Astrocyte of the spinal cord (primary cell): ENCODE data around the gene TXLNA.
A peak's percentile ranks its signal among the peaks of the same experiment; 100 is the strongest.

Experiments
- DNase-seq: peaks from one replicate; pipeline ENCODE4 v3.0.0; 2011; ENCODE audit warnings: low read depth, low spot score
- H3K4me3 ChIP-seq: 2 replicates; pipeline ENCODE4 v1.5.1; 2011; ENCODE audit warnings: low read depth, mild to moderate bottlenecking, low read length, moderate library complexity
- in situ Hi-C: cut with HindIII; loops from 2 replicates; pipeline ENCODE4 v1.10.0; 2017; ENCODE audit warnings: low sequenced_read_pairs
- TF ChIP-seq, protein P1 (sequence below): IDR thresholded peaks from 2 replicates; pipeline ENCODE4 v1.5.1; 2012; ENCODE audit warnings: low read depth, mild to moderate bottlenecking, low read length, inconsistent platforms

The TXLNA gene

DNA sequence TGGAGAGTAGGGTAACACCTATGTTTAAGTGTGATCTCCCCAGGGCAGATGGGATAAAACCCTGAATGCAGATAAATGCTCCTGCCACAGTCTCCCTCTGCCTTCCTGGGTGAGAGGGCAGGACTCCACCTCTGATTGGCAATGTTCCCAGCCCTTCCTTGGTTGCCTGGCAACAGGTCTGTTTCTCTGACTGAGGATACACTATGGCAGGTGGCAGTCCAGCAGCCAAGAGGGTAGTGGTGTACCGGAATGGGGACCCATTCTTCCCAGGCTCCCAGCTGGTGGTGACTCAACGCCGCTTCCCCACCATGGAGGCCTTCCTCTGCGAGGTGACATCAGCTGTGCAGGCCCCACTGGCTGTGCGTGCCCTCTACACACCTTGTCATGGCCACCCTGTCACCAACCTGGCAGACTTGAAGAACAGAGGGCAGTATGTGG, 29.4 kb downstream of the TXLNA start, which contains the start of gene DCDC2B:
TSS of gene DCDC2B (plus strand) at position 199 of the 438 bp plus-strand sequence. CDS start at position 204, 5 bp downstream.
- peak; percentile 60 for DNase-seq
- no peak within 1 kb of the TSS for H3K4me3 ChIP-seq
- in situ Hi-C loops, result no loop called here
- TF ChIP-seq, protein P1, sequence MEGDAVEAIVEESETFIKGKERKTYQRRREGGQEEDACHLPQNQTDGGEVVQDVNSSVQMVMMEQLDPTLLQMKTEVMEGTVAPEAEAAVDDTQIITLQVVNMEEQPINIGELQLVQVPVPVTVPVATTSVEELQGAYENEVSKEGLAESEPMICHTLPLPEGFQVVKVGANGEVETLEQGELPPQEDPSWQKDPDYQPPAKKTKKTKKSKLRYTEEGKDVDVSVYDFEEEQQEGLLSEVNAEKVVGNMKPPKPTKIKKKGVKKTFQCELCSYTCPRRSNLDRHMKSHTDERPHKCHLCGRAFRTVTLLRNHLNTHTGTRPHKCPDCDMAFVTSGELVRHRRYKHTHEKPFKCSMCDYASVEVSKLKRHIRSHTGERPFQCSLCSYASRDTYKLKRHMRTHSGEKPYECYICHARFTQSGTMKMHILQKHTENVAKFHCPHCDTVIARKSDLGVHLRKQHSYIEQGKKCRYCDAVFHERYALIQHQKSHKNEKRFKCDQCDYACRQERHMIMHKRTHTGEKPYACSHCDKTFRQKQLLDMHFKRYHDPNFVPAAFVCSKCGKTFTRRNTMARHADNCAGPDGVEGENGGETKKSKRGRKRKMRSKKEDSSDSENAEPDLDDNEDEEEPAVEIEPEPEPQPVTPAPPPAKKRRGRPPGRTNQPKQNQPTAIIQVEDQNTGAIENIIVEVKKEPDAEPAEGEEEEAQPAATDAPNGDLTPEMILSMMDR, result no peak

DNA sequence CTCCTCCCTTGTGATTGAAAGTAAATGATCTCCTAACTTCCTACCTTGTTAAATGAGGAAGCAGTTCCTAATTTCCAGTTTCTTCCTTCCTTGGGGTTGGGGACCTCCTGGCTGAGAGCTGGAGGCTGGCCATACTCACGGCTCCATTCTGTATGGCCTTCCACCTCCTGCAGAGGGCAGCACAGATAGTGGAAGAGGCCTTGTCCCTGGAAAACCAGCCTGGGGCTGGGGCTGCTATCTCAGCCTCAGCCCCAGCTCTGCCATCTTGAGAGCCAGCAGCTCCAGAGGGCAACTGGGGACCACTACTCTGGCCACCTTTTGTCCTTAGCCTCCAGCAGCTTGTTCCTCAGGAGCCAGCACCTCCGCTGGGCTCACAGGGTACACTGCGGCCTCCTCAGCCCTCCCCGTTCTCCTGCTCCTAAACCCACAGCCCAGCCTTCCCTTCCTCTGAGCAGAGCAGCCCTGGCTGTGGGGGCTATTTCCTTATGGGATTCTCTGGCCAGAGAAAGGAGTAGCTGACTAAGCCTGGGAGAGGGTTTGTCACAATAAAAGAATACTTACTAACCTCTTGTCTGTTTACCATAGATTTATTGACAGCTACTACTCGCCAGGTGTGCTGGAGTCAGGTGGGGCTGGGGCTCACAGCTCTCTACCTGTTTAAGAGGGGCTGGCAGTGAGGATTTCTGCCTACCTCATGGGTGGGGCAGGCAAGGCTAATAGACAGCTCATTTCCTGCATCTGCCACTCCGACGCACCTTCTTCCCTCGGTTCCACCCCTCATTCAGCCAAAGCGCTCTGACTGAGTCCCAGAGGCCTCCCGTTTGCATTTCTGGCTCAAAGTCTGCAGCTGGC, 36.4 kb downstream of the TXLNA start:
- no peak overlapping the region for H3K4me3 ChIP-seq
- TF ChIP-seq, protein P1, result peak; percentile 91
- in situ Hi-C loops, result no loop called here
- peak; percentile 56 for DNase-seq

- TF ChIP-seq, protein P1, result no peak
- in situ Hi-C loops, result no loop called here
- DNase-seq, result no peak
- no peak overlapping the region for H3K4me3 ChIP-seq
Measured at GRCh38 chr1:32216566-32216965, 37.1 kb downstream of the TXLNA start.

GRCh38 chr1:32219022-32219421, 39.5 kb downstream of the TXLNA start:
- no peak for DNase-seq
- TF ChIP-seq, protein P1, result no peak
- in situ Hi-C loops, result no loop called here
- H3K4me3 ChIP-seq, result no peak overlapping the region

GRCh38 chr1:32220746-32221580, 41.5 kb downstream of the TXLNA start:
- peak overlapping the region; percentile 97 for H3K4me3 ChIP-seq
- TF ChIP-seq, protein P1, result no peak
- DNase-seq, result no peak
- in situ Hi-C loops, result no loop called here

DNA sequence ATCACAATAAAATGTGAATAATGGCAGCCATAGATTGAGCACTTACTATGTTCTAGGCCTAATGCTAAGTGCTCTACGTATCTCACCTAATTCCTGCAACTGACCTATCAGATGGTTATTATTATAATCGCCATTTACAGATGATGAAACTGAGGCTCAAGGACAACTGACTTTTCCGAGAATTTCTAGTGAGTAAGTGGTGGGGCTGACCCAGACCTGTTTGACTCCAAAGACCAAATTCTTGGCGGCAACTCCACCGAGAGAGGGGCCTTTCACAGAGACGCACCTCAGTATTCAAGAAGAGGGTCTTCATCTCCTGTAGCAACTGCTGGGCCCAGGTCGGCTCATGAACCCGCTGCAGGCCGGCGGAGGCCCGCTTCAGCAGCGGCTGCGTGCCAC, 42.1 kb downstream of the TXLNA start:
- in situ Hi-C loops, result no loop called here
- peak overlapping the region; percentile 97 for H3K4me3 ChIP-seq
- TF ChIP-seq, protein P1, result no peak
- no peak for DNase-seq
